Measurements from ENCODE around the gene KIF26B.

Gene KIF26B

DNA sequence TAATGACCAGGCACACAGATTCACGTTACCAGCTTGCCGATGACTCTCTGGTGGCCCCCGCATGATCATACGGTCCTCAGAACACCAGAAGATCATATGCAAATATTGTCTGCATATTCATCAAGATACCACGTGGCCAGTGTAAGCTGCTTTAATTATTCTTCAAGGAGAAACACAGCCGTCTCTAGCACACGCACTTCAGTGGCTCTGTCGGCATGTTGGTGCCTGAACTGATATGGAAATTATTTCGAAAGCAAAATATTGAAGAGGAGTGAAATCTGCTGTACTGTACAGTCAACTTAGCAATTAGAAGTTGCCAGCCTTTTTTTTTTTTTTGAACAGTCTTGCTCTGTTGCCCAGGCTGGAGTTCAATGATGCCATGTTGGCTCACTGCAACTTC lies 5.9 kb upstream of the KIF26B start:
- no peak overlapping the region for H3K27ac ChIP-seq (ENCODE audit: insufficient read depth in 1 of 2, low read depth in 1 of 2, low read length in 2 of 2, poor library complexity in 1 of 2, severe bottlenecking in 2 of 2)
- H3K36me3 ChIP-seq (ENCODE audit: control insufficient read depth in 4 of 4, insufficient read depth in 4 of 4, low read length in 3 of 4): no peaks in the 10 kb centered on the region
- peaks cover 5 to 20% (median 14%) of the 10 kb centered on the region in 5 experiments for H3K27me3 ChIP-seq (replicated peaks in 2 of 5; ENCODE audit: control insufficient read depth in 4 of 5, insufficient read depth in 5 of 5, low read length in 4 of 5)
- H3K4me3 ChIP-seq (ENCODE audit: control insufficient read depth in 1 of 7, extremely low read depth in 1 of 7, insufficient read depth in 4 of 7, low read depth in 2 of 7, low read length in 6 of 7): no peak overlapping the region
- ChIA-PET POLR2A (no interaction called here), CTCF (interaction anchor here (0.6 to 0.7 kb wide), 3 partner anchors 235 to 809 kb away, joined by 3 to 4 read pairs (median 3); no protein-coding TSS in a partner anchor)
- no peaks in the 10 kb centered on the region for H3K9me3 ChIP-seq (ENCODE audit: control extremely low read depth in 1 of 5, control insufficient read depth in 4 of 5, insufficient read depth in 2 of 5, low read depth in 1 of 5, low read length in 4 of 5)
- peaks cover 0 to 9% (median 8%) of the 10 kb centered on the region in 4 experiments for H3K4me1 ChIP-seq (ENCODE audit: control extremely low read depth in 1 of 4, control insufficient read depth in 4 of 4, insufficient read depth in 4 of 4, low read length in 3 of 4)
- no peak for DNase-seq
- WGBS (ENCODE audit: insufficient coverage): 85% methylated on average over 8 of the region's 9 CpGs

DNA sequence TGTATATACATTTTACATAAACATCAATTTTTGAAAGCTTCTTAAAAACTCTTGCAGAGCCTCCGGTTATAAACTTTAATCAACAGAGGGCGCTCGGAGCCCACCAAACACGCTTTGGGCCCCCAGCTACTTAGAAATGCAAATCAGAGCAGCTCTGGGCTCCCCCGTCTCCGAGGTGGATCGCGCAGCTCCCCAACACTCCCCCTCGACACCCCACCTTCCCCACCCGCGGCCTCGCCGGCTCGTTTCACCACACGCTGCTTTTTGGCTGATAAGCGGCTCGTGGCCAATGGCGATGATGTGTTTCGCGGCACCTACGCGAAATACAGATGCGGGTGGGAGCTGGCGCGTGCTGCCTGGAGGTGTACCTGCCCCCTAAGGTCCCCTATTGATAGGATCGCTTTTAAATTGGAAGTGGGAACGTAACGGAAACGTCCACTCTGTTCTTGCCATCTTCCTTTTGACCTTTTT lies 1.7 kb upstream of the KIF26B start:
- under 1% methylated on average over 29 of the region's 29 CpGs for WGBS (ENCODE audit: insufficient coverage)
- H3K9me3 ChIP-seq (ENCODE audit: control extremely low read depth in 1 of 5, control insufficient read depth in 4 of 5, insufficient read depth in 2 of 5, low read depth in 1 of 5, low read length in 4 of 5): peaks cover 0 to under 1% (median 0%) of the 10 kb centered on the region in 5 experiments
- ChIA-PET CTCF (interaction anchor here (0.6 to 2.5 kb wide), 28 partner anchors 10 to 1339 kb away, joined by 3 to 26 read pairs (median 4); no protein-coding TSS in a partner anchor), POLR2A (interaction anchor here (0.5 to 1.1 kb wide), 5 partner anchors 147 to 811 kb away, joined by 3 to 4 read pairs (median 3); no protein-coding TSS in a partner anchor)
- H3K27me3 ChIP-seq (replicated peaks in 2 of 5; ENCODE audit: control insufficient read depth in 4 of 5, insufficient read depth in 5 of 5, low read length in 4 of 5): peaks cover 5 to 42% (median 25%) of the 10 kb centered on the region in 5 experiments
- peaks cover 5 to 41% (median 37%) of the 10 kb centered on the region in 4 experiments for H3K4me1 ChIP-seq (ENCODE audit: control extremely low read depth in 1 of 4, control insufficient read depth in 4 of 4, insufficient read depth in 4 of 4, low read length in 3 of 4)
- no peak overlapping the region for H3K27ac ChIP-seq (ENCODE audit: insufficient read depth in 1 of 2, low read depth in 1 of 2, low read length in 2 of 2, poor library complexity in 1 of 2, severe bottlenecking in 2 of 2)
- H3K36me3 ChIP-seq (ENCODE audit: control insufficient read depth in 4 of 4, insufficient read depth in 4 of 4, low read length in 3 of 4): no peaks in the 10 kb centered on the region
- DNase-seq: peak; percentile 80 to 89 (median 86)
- H3K4me3 ChIP-seq (ENCODE audit: control insufficient read depth in 1 of 7, extremely low read depth in 1 of 7, insufficient read depth in 4 of 7, low read depth in 2 of 7, low read length in 6 of 7): peak overlapping the region; percentile 32 to 79 (median 73)

DNA sequence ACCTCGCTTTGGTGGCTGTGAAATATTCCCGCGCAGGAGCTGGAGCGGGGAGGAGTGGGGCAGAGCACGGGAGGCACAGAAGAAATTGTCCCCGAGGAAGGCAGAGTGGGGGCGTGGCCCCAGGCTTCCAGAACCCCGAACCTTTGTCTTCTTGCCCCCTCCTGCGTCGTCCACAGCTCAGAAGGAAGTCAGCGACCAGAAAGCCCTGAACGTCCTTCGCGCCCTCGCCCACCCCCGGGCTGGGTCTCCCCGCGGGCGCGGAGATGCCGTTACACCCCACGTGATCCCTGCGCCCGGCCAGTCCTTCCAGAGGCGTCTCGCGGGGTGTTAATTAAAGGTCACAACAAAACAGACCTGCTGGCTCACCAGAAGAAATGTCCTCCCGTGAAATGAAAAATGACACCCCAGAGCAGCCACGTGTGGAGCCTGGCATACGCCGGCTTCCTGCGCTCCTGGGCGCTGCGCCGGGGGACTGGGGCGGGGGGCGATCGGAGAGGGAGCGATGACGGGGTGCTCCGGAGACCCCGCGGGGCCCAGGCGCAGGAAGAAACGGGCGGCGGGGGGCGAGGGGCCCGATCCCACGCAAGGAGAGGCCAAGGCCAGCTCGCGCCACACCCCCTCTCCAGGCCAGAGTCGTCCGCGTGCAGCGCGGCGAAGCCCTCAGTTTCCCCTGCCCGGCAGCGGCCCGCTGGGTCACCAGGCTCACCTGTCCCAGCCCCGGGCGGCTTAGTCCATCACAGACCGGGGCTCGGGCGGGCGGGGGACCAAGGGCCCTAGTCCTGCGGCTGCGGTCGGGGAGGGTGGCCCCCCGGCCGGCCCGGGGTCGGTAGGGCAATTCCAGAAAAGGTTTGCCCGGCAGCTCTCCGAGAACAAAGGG lies 995 bp upstream of the KIF26B start:
- ChIA-PET CTCF (interaction anchor here (0.6 to 2.5 kb wide), 26 partner anchors 9 to 1338 kb away, joined by 3 to 26 read pairs (median 4); no protein-coding TSS in a partner anchor), POLR2A (interaction anchor here (0.5 to 1.0 kb wide), 5 partner anchors 147 to 811 kb away, joined by 3 read pairs; no protein-coding TSS in a partner anchor)
- Histone ChIP-seq H3K27me3 (replicated peaks in 2 of 5; ENCODE audit: control insufficient read depth in 4 of 5, insufficient read depth in 5 of 5, low read length in 4 of 5) (peaks cover 5 to 42% (median 27%) of the 10 kb centered on the region in 5 experiments), H3K27ac (ENCODE audit: insufficient read depth in 1 of 2, low read depth in 1 of 2, low read length in 2 of 2, poor library complexity in 1 of 2, severe bottlenecking in 2 of 2) (no peak overlapping the region), H3K36me3 (ENCODE audit: control insufficient read depth in 4 of 4, insufficient read depth in 4 of 4, low read length in 3 of 4) (no peaks in the 10 kb centered on the region), H3K4me1 (ENCODE audit: control extremely low read depth in 1 of 4, control insufficient read depth in 4 of 4, insufficient read depth in 4 of 4, low read length in 3 of 4) (peaks cover 5 to 41% (median 37%) of the 10 kb centered on the region in 4 experiments), H3K9me3 (ENCODE audit: control extremely low read depth in 1 of 5, control insufficient read depth in 4 of 5, insufficient read depth in 2 of 5, low read depth in 1 of 5, low read length in 4 of 5) (peaks cover 0 to 5% (median 0%) of the 10 kb centered on the region in 5 experiments), H3K4me3 (ENCODE audit: control insufficient read depth in 1 of 7, extremely low read depth in 1 of 7, insufficient read depth in 4 of 7, low read depth in 2 of 7, low read length in 6 of 7) (peak overlapping the region; percentile 32 to 79 (median 73))
- DNase-seq: peak in 2 of 3 donors; percentile 29 to 54
- under 1% methylated on average over 70 of the region's 76 CpGs for WGBS (ENCODE audit: insufficient coverage)

DNA sequence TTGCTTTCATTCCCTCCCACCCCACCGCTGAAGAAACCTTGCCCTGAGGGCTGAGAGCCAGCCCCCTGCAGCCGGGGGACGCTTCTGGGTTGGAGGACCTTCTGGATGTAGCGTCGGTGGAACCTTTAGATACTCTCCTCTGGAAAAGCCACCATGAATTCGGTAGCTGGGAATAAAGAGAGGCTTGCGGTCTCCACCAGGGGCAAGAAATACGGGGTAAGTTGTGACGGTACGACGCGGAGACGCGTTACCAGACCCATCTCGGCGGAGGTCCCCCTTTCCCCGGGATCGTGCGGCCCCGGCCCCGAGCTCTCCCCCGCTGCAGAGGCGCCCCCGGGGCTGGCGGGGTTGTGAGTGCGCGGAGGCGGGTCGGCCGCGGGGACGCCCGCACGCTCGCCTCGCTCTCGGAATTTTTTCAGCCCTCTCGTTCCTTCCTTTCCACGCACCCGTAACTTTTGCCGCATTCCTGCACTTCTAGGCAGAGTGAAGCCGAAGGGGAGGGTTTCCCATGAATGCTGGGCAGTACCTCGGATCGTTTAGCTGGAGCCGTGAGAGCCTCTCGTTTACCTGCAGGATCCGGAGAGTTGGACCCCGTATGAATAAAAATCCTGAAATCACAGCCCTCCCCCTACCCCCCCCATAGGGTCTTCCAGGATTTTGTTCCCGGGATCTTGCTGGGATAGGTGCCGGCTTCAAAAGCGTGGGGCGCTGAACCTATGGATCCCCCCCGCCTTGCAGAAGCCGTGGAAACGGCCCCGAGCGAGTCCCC lies 671 bp downstream of the KIF26B start:
- Histone ChIP-seq H3K4me1 (ENCODE audit: control extremely low read depth in 1 of 4, control insufficient read depth in 4 of 4, insufficient read depth in 4 of 4, low read length in 3 of 4) (peaks cover 5 to 41% (median 37%) of the 10 kb centered on the region in 4 experiments), H3K36me3 (ENCODE audit: control insufficient read depth in 4 of 4, insufficient read depth in 4 of 4, low read length in 3 of 4) (no peaks in the 10 kb centered on the region), H3K4me3 (ENCODE audit: control insufficient read depth in 1 of 7, extremely low read depth in 1 of 7, insufficient read depth in 4 of 7, low read depth in 2 of 7, low read length in 6 of 7) (peak overlapping the region; percentile 4 to 79 (median 73)), H3K27me3 (replicated peaks in 2 of 5; ENCODE audit: control insufficient read depth in 4 of 5, insufficient read depth in 5 of 5, low read length in 4 of 5) (peaks cover 5 to 42% (median 30%) of the 10 kb centered on the region in 5 experiments), H3K9me3 (ENCODE audit: control extremely low read depth in 1 of 5, control insufficient read depth in 4 of 5, insufficient read depth in 2 of 5, low read depth in 1 of 5, low read length in 4 of 5) (peaks cover 0 to 12% (median 0%) of the 10 kb centered on the region in 5 experiments), H3K27ac (ENCODE audit: insufficient read depth in 1 of 2, low read depth in 1 of 2, low read length in 2 of 2, poor library complexity in 1 of 2, severe bottlenecking in 2 of 2) (no peak overlapping the region)
- peak in 2 of 3 donors; percentile 39 to 51 for DNase-seq
- ChIA-PET POLR2A (interaction anchor here (1.5 kb wide), 1 partner anchor 155 kb away, joined by 4 read pairs; no protein-coding TSS in a partner anchor), CTCF (interaction anchor here (0.5 to 4.0 kb wide), 12 partner anchors 11 to 1296 kb away, joined by 3 to 32 read pairs (median 4); no protein-coding TSS in a partner anchor)
- WGBS (ENCODE audit: insufficient coverage): under 1% methylated on average over 49 of the region's 57 CpGs

DNA sequence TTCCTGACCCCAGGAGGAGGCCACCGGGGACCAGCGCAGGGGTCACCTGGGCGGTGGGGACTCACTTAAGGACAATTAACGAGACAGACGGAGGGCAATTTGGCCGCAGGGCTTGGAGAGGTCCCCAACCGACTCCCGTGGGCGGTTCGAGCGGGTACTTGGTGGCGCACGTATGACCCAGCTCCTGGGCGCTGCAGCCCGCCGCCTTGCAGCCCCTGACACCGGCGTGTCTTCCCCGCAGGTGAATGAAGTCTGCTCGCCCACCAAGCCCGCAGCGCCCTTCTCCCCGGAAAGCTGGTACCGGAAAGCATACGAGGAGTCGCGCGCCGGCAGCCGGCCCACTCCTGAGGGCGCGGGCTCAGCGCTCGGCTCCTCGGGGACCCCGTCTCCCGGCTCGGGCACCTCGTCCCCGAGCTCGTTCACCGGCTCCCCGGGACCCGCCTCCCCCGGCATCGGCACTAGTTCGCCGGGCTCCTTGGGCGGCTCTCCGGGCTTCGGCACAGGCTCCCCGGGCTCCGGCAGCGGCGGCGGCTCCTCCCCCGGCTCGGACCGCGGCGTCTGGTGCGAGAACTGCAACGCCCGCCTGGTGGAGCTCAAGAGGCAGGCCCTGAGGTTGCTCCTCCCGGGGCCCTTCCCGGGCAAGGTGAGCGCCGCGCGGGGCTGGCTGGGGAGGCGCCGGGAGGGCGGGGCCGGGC lies 1.4 kb downstream of the KIF26B start:
- peak overlapping the region; percentile 48 to 79 (median 73) for H3K4me3 ChIP-seq (ENCODE audit: control insufficient read depth in 1 of 7, extremely low read depth in 1 of 7, insufficient read depth in 4 of 7, low read depth in 2 of 7, low read length in 6 of 7)

More for the DNA sequence above, 1.4 kb downstream of the KIF26B start:
- CTCF ChIA-PET: interaction anchor here (0.5 to 4.0 kb wide), 17 partner anchors 12 to 1295 kb away, joined by 3 to 32 read pairs (median 3); no protein-coding TSS in a partner anchor
- H3K9me3 ChIP-seq (ENCODE audit: control extremely low read depth in 1 of 5, control insufficient read depth in 4 of 5, insufficient read depth in 2 of 5, low read depth in 1 of 5, low read length in 4 of 5): peaks cover 0 to 12% (median 0%) of the 10 kb centered on the region in 5 experiments
- H3K36me3 ChIP-seq (ENCODE audit: control insufficient read depth in 4 of 4, insufficient read depth in 4 of 4, low read length in 3 of 4): no peaks in the 10 kb centered on the region
- H3K4me1 ChIP-seq (ENCODE audit: control extremely low read depth in 1 of 4, control insufficient read depth in 4 of 4, insufficient read depth in 4 of 4, low read length in 3 of 4): peaks cover 5 to 41% (median 37%) of the 10 kb centered on the region in 4 experiments
- peaks cover 2 to 35% (median 27%) of the 10 kb centered on the region in 5 experiments for H3K27me3 ChIP-seq (replicated peaks in 2 of 5; ENCODE audit: control insufficient read depth in 4 of 5, insufficient read depth in 5 of 5, low read length in 4 of 5)
- POLR2A ChIA-PET: interaction anchor here (1.4 to 1.5 kb wide), 2 partner anchors 11 to 155 kb away, joined by 4 read pairs; no protein-coding TSS in a partner anchor
- H3K27ac ChIP-seq (ENCODE audit: insufficient read depth in 1 of 2, low read depth in 1 of 2, low read length in 2 of 2, poor library complexity in 1 of 2, severe bottlenecking in 2 of 2): no peak overlapping the region
- WGBS (ENCODE audit: insufficient coverage): 0% methylated on average over 62 of the region's 74 CpGs
- DNase-seq: peak; percentile 76 to 85 (median 82)

Data from common myeloid progenitor, CD34-positive (primary cell).